Ishikawa (cell line): ENCODE data around the gene FAM168A.

Source experiments
- CEBPB ChIP-seq: IDR thresholded peaks from 2 replicates; pipeline ENCODE4 v1.6.1; 2012
- CREB1 ChIP-seq: IDR thresholded peaks from 2 replicates; pipeline ENCODE4 v1.6.1; 2012; ENCODE audit warnings: low read depth
- EGR1 ChIP-seq: IDR thresholded peaks from 2 replicates; pipeline ENCODE4 v1.6.1; 2012
- EP300 ChIP-seq: IDR thresholded peaks from 2 replicates; pipeline ENCODE4 v1.6.1; 2012; ENCODE audit warnings: borderline replicate concordance
- FOXM1 ChIP-seq: IDR thresholded peaks from 2 replicates; pipeline ENCODE4 v1.6.1; 2012; ENCODE audit warnings: low read depth, borderline replicate concordance
- NFIC ChIP-seq: IDR thresholded peaks from 2 replicates; pipeline ENCODE4 v1.6.1; 2012
- RAD21 ChIP-seq: IDR thresholded peaks from 2 replicates; pipeline ENCODE4 v1.6.1; 2012; ENCODE audit warnings: low read depth
- REST ChIP-seq: IDR thresholded peaks from 2 replicates; pipeline ENCODE4 v1.6.1; 2012; ENCODE audit warnings: low read depth, mild to moderate bottlenecking
- TAF1 ChIP-seq: IDR thresholded peaks from 2 replicates; pipeline ENCODE4 v1.6.1; 2012; ENCODE audit warnings: low read depth, mild to moderate bottlenecking
- TCF12 ChIP-seq: IDR thresholded peaks from 2 replicates; pipeline ENCODE4 v1.6.1; 2012; ENCODE audit warnings: low read depth
- TEAD4 ChIP-seq: IDR thresholded peaks from 2 replicates; pipeline ENCODE4 v1.6.1; 2012
- USF1 ChIP-seq: IDR thresholded peaks from 2 replicates; pipeline ENCODE4 v1.6.1; 2012
- YY1 ChIP-seq: IDR thresholded peaks from 2 replicates; pipeline ENCODE4 v1.6.1; 2012; ENCODE audit warnings: low read depth
- ZBTB7A ChIP-seq: IDR thresholded peaks from 2 replicates; pipeline ENCODE4 v1.6.1; 2012; ENCODE audit warnings: low read depth
- TF ChIP-seq, protein P1 (sequence below): IDR thresholded peaks from 2 replicates; pipeline ENCODE4 v1.6.1; 2012

The FAM168A gene

DNA sequence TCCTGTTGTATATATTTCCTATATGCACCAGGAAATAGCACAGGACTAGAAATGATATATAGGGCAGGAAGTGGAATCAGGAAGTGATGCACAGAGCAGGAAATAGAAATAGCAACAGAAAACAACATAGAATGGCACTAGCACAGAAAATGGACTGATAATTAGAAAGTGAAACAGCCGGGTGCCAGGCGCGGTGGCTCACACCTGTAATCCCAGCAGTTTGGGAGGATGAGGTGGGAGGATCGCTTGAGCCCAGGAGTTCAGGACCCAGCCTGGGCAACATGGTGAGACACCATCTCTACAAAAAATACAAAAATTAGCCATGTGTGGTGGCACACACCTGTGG is 231.7 kb downstream of the FAM168A start:
- TF ChIP-seq, protein P1, sequence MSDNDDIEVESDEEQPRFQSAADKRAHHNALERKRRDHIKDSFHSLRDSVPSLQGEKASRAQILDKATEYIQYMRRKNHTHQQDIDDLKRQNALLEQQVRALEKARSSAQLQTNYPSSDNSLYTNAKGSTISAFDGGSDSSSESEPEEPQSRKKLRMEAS = no peak
- TF ChIP-seq YY1 (no peak), CREB1 (no peak), TCF12 (no peak)

DNA sequence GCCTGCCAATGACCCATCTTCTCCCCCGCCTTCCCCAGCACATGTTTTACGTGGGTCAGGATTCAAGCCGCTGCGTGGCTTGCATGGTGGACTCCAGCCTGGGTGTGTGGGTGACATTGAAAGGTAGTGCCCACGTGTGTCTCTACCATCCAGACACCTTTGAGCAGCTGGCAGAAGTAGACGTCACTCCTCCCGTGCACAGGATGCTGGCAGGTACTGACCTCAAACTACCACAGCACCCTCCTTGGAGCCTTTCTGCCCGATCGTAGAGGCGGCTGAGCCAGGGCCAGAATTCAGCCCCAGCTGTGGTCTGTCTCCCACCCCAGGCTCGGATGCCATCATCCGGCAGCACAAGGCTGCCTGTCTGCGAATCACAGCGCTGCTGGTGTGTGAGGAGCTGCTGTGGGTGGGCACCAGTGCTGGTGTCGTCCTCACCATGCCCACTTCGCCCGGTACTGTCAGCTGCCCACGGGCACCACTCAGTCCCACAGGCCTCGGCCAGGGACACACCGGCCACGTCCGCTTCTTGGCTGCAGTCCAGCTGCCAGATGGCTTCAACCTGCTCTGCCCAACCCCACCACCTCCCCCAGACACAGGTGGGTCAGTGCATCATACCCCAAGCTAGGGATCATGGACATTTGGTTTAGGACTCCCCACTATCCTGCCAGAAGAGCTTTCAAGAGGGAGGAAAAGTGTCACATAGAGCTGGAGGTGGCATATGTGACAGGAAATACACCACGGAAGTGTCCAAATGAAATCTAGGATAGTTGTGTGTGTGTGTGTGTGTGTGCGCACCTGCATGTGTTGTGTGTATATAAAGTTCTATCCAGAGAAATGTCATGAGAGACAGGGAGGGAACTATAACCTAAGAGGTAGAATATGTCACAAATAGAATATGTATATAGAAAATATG is 232.3 kb downstream of the FAM168A start:
- TF ChIP-seq REST = no peak

GRCh38 chr11:73363147-73363546 is 234.8 kb downstream of the FAM168A start:
- TF ChIP-seq CREB1 (no peak), USF1 (no peak), TAF1 (no peak), TEAD4 (no peak), EGR1 (no peak), CEBPB (no peak), ZBTB7A (no peak), NFIC (no peak), EP300 (no peak), YY1 (no peak)
- TF ChIP-seq, protein P1 = no peak

DNA sequence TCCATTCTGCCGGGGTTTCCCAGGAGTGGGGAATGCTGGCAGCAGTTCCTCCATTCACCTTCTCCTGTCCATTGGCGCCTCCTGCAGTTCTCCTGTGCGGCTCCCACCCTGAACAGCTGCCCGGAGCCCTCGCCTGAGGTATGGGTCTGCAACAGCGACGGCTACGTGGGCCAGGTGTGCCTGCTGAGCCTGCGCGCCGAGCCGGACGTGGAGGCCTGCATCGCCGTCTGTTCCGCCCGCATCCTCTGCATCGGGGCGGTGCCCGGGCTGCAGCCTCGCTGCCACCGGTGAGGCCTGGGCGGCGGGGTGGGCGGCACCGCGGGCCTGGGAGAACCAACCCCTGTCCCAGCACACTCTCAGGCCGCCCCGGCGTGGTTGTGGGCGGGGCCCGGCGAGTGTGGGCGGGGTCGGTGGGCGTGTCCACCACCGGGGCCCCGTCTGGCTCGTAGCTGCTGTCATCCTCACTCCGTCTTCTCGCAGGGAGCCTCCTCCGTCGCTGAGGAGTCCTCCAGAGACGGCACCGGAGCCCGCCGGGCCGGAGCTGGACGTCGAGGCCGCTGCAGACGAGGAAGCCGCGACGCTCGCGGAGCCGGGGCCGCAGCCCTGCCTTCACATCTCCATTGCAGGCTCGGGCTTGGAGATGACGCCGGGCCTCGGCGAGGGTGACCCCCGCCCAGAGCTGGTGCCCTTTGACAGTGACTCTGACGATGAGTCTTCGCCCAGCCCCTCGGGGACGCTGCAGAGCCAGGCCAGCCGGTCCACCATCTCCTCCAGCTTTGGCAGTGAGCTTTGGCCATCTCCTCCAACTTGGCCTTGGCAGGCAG is 235.7 kb downstream of the FAM168A start:
- TF ChIP-seq ZBTB7A (no peak), USF1 (no peak), EGR1 (no peak), RAD21 (no peak), FOXM1 (no peak), CEBPB (no peak), TAF1 (no peak), TEAD4 (no peak), CREB1 (no peak), EP300 (no peak), TCF12 (no peak), YY1 (no peak), NFIC (no peak), REST (no peak)
- TF ChIP-seq, protein P1 = no peak

DNA sequence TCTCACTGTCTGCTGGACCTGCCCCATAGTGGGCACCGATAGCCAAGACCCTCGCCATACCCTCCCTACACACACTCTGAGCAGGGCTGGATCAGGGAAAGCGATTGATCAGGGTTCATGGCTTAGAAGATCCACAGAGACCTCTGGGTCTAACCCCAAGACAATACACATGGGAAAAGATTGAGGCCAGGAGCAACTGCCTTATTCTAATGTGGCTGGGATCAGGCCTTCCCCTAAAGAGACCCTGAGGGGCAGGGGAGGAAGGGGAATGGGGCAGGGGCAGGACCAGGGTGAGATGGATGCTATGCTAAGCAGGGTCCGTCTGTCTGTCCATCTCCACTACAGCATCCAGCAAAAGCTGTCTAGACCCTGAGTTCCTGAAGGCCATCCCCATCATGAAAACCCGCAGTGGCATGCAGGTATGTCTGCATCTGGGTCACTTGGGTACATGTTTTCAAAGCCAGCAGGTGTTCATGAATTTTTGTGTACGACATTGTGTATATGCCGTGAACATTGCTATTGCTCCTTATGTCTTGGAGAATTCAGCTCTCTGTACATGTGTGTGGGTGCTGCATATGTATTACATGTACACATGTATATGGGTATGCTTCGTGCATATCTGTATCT is 237.1 kb downstream of the FAM168A start:
- TF ChIP-seq CEBPB (no peak), TCF12 (no peak), TAF1 (no peak), YY1 (no peak), ZBTB7A (no peak), RAD21 (no peak), REST (no peak), USF1 (no peak), FOXM1 (no peak), EGR1 (no peak), CREB1 (no peak), EP300 (no peak), TEAD4 (no peak), NFIC (no peak)
- TF ChIP-seq, protein P1 = no peak
